Chondrocyte (in vitro differentiated cells): ENCODE results near the gene GPR52. TPM values are rescaled to one million over a fixed set of nuclear protein-coding genes. Genes with fewer than 3 reads are reported as not detected.

Source experiments
- DNase-seq: peaks from one replicate; pipeline ENCODE4 v3.0.0; 2021; ENCODE audit warnings: mixed read lengths, low spot score
- H3K27ac Mint-ChIP-seq: one replicate; pipeline ENCODE4 v1.8.0; 2021; ENCODE audit warnings: mild to moderate bottlenecking, moderate library complexity, mixed read lengths; ENCODE audit not compliant: unreplicated experiment
- H3K27me3 Mint-ChIP-seq: 2 replicates; pipeline ENCODE4 v1.8.0; 2021; ENCODE audit warnings: low read depth, mixed read lengths
- H3K36me3 Mint-ChIP-seq: 2 replicates; pipeline ENCODE4 v1.8.0; 2021; ENCODE audit warnings: low read depth, mixed read lengths
- H3K4me1 Mint-ChIP-seq: 2 replicates; pipeline ENCODE4 v1.8.0; 2021; ENCODE audit warnings: low read depth, mild to moderate bottlenecking, mixed read lengths
- H3K4me3 Mint-ChIP-seq: one replicate; pipeline ENCODE4 v1.8.0; 2021; ENCODE audit warnings: mild to moderate bottlenecking, moderate library complexity, mixed read lengths; ENCODE audit not compliant: unreplicated experiment
- H3K9me3 Mint-ChIP-seq: 2 replicates; pipeline ENCODE4 v1.8.0; 2021; ENCODE audit warnings: low read depth, mixed read lengths
- CTCF ChIP-seq: fragments of 200-600 bp; sonication (generic); IDR thresholded peaks from 2 replicates; pipeline ENCODE4 v1.5.0; 2021; ENCODE audit warnings: antibody characterized with exemption, mild to moderate bottlenecking, moderate library complexity
- total RNA-seq: library from RNA; stranded (reverse); gene quantifications from 3 replicates; pipeline ENCODE4 v1.2.1, GENCODE V29; 2021

GPR52 gene
- total RNA-seq, 1 donor from 2014 or later: 1.0 TPM

DNA sequence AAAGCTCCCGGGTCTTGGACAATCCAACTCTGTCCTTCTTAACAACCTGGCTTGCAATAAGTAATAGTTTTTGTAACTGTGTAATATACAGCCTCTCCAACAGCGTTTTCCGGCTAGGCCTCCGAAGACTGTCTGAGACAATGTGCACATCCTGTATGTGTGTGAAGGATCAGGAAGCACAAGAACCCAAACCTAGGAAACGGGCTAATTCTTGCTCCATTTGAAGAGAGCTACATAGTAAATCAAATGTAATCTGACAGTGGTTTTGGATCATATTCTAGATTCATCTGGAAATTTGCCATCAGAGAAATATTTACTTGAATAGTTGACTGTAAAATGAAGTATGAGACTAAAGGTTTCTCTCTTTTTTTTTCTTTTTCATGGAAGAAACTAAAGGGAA, 1.2 kb downstream of the GPR52 start:
- DNase-seq: no peak
- H3K27ac Mint-ChIP-seq: no peak overlapping the region
- H3K36me3 Mint-ChIP-seq: no peaks in the 10 kb centered on the region
- peaks cover 10% of the 10 kb centered on the region for H3K4me1 Mint-ChIP-seq
- TF ChIP-seq CTCF: no peak
- peaks cover 6% of the 10 kb centered on the region for H3K9me3 Mint-ChIP-seq
- no peak overlapping the region for H3K4me3 Mint-ChIP-seq
- no peaks in the 10 kb centered on the region for H3K27me3 Mint-ChIP-seq

DNA sequence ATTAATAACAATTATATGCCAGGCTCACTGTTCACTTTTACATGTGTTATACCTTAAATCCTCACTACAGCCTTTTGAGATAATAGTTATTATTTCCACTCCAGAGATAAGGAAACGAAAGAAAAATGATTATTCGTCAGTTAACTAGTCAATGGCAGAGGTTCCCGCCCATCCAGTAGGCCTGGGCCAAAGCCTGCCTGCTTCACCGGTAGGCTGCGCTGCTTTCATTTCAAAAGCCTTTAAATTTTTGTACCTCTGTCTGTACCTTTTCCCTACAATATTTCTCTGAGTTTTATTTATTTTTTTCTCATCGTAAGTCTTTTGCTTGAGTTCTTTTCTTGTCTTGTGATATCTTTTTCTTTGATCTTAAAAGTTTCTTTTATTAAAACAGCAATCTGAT, 3.6 kb downstream of the GPR52 start:
- no peaks in the 10 kb centered on the region for H3K36me3 Mint-ChIP-seq
- no peak overlapping the region for H3K27ac Mint-ChIP-seq
- no peak for TF ChIP-seq CTCF
- no peaks in the 10 kb centered on the region for H3K9me3 Mint-ChIP-seq
- peaks cover 10% of the 10 kb centered on the region for H3K4me1 Mint-ChIP-seq
- H3K27me3 Mint-ChIP-seq: no peaks in the 10 kb centered on the region
- no peak for DNase-seq
- H3K4me3 Mint-ChIP-seq: no peak overlapping the region

DNA sequence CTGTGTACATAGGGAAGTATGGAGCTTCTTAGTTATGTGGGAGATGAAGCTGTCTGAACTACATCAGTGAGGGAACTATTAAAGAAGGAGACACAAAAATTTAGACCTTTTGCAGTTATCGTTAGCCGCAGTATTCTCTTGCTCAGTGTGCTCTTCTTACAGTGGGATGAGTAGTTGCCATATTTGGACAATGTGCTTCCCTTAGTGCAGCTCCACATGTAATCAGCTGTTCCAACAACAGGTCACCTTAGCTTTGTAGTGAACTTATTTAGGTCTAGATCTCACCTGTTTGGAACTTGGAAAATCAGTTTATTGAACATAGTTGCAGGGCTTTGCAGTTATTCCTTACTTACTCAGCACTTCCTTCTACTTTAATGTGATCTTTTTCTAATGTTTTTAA, 18.1 kb downstream of the GPR52 start:
- no peak overlapping the region for H3K4me3 Mint-ChIP-seq
- no peaks in the 10 kb centered on the region for H3K27me3 Mint-ChIP-seq
- H3K27ac Mint-ChIP-seq: no peak overlapping the region
- peaks cover 4% of the 10 kb centered on the region for H3K36me3 Mint-ChIP-seq
- no peaks in the 10 kb centered on the region for H3K9me3 Mint-ChIP-seq
- no peak for DNase-seq
- no peak for TF ChIP-seq CTCF
- no peaks in the 10 kb centered on the region for H3K4me1 Mint-ChIP-seq

- Mint-ChIP-seq H3K4me3 (no peak overlapping the region), H3K27ac (no peak overlapping the region), H3K27me3 (no peaks in the 10 kb centered on the region), H3K36me3 (peaks cover 4% of the 10 kb centered on the region), H3K4me1 (no peaks in the 10 kb centered on the region), H3K9me3 (no peaks in the 10 kb centered on the region)
- no peak for TF ChIP-seq CTCF
- DNase-seq: no peak
Observed at GRCh38 chr1:174466607-174467006, 18.8 kb downstream of the GPR52 start.

DNA sequence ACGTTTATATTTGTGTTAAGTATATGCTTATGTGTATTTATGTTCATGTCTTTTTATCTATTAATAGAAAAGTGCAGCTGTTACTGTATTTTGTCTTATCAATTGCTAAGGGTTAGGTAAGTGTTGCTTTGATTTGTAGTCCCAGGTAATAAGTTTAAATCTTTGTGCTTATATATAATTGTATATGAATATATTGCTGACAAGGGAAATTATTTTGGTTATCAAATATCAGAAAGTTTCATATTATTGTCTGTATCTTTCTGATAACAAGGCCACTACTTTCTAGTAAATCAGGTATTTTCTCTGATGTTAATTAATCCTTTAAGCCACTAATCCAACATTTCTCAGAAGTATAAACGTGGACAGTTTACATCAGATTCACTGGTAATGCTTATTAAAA, 21.3 kb downstream of the GPR52 start:
- Mint-ChIP-seq H3K27ac (no peak overlapping the region), H3K4me3 (no peak overlapping the region), H3K9me3 (no peaks in the 10 kb centered on the region), H3K4me1 (no peaks in the 10 kb centered on the region), H3K36me3 (no peaks in the 10 kb centered on the region), H3K27me3 (no peaks in the 10 kb centered on the region)
- no peak for DNase-seq
- no peak for TF ChIP-seq CTCF
